Fibroblast of skin of right biceps (primary cell): Measurements from ENCODE around the gene LRRC32.
A peak's percentile ranks its signal among the peaks of the same experiment; 100 is the strongest.
"Not testable (repeated sequence)": the region's sequence is repeated elsewhere in the genome, so short reads cannot be mapped to it uniquely, and the experiment has no call there.

Source experiments
- DNase-seq: peaks from one replicate; pipeline ENCODE4 v3.0.0-alpha.2; 2013

The LRRC32 gene

GRCh38 chr11:76626266-76626665 is 44.3 kb downstream of the LRRC32 start:
- no peak for DNase-seq

DNA sequence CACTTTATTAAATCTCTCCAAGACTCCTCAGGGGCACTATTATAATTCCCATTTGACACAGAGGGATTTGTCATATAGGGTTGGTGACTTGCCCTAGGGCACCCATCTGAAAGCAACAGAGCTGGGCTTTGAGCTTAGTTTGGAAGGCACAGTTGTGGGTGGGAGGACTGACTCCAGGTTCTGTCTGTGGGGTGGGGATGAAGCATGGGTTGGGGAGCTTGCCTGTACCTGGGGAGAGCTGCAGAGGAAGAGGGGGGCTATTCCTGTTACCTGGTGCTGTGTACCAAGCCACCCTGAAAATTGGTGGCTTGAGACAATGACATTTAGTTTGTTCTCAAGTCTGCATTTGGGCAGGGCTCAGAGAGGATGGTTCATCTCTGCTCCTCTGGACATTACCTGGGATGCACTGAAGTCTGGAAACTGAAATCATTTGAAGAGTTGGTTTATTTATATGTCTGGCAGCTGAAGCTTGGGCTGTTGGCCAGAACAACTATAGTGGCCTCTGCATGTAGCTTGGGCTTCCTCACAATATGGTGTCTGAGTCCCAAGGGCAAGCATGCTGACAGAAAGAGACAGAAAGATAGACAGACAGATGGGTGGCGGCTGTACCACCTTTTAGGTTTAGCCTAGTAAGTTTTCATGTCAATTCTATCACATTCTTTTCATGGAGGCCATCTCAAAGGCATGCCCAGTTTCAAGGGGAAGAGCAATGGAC is 44.9 kb downstream of the LRRC32 start:
- no peak for DNase-seq

DNA sequence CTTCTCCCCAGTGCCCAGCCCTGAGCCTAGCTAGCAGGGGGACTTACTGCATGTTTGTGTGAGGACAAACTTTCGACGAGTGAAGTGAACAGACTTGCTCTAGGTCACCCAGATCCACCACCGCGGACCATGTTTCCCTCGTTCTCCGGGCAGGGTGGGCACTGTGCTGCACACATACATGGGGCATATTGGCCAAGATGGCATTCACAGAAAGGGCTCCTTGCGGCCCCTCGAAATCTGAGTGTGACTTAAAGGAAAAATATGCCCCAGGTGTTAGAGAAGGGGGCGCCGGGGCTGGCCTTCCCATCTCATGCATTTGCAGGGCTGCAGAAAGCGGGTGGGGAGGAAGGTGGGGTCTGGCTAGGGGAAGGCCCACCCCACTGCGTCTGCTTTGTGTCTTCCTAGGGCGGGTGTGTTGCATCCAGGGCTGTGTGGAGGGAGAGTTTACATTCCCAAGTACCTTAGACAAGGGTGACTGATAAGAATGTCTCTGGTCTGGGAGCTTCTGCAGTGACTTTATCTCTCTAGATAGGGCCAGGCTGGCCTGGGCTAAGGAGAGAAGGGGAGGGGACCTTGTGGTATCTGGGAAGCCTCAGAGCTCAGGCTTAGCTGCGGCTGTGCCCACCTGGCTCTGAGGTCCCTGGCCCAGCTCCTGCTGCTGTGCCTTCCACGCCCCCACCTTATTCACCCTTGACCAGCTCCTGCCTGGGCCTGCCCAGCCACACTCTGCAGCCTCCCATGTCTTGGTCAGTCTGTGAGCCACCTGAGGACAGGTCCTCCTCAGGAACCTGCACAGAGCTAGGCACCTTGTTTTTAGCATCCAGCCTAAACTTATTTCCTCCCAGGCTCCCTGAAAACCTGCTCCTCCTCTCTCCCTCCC is 45.8 kb downstream of the LRRC32 start:
- DNase-seq = no peak

DNA sequence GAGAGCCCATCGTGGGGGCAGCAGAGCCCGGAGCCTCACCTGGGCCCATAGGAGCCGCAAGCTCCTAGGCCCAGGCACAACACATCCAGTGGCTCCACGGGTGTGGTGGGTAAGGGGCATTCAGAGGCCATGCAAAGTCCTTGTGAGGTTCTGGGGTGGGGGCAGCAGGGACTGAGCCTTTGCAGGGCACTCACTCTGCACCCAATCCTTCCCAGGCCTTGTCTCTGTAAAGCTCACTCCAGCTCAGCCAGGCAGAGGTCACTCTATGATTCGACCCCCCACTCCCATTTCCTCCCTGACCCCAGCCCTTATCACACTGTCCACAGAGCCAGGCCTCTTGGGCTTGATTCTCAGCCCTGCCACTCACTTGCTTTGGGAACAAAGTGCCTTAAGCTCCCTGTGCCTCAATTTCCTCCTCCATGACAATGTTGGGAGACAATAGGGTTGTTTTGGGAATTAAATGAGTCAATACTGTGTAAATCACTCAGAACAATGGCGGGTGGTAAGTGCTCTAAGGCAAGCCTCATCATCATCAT is 46.6 kb downstream of the LRRC32 start:
- no peak for DNase-seq

DNA sequence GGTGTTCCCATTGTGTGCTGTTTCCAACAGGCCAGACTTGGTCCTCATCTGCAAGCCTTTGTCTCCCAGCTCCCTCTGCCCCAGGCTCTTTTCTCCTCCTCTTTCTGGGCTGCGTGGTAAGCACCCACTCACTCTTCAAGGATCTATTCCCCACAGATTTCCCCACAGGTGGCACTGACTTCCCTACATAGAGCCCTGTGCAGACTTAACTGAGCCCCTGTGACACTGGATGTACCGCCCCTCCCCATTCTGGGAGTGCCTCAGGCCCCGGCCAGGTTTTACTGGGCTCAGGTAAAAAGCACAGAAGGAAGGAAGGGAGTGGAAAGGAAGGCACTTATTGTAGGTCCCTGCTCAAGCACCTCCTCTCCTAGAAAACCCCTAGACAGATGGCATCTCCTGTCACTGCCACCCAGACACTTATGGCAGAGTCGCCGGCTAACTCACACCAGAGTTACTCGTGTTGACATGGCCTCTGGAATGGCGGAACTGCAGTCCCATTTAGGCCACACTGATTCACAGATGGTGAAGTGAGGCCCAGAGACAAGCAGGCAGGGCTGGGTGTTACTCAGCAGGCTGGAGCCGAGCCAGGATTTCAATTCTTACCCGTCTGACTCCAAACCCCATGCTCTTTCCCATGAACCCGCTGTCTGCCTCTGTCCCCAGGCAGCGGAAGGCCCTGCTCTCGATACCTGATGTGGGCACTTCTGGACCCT is 47.2 kb downstream of the LRRC32 start:
- peak; percentile 83 for DNase-seq

DNA sequence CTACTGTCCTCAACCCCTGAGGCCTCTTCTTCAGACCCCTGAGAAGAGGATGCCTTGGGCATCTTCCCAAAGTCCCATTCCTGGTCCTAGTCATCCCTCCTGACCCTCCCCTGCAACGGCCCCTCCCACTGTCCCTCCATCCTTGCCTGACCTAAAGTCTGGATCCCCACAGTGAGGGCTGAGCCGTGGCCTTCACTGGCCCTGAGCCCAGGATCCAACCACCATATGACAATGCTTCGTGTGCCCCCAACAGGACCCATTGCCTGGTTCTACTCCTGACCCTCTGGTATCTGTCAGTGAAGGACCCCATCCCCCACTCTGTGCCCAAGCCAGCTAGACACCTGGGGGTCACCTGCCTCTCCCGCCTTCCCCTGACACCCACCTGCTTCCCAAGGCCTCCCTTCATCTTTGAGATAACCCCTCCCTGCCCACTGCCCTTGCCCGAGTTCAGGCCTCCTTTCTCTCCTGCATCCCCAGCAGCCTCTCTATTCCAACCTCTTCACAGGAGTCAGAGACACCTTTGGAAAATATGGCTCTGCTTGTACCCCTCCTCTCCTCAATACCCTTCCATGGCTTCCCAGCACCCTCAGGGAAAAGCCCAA is 48.0 kb downstream of the LRRC32 start:
- no peak for DNase-seq

GRCh38 chr11:76621868-76622267 is 48.7 kb downstream of the LRRC32 start:
- peak; percentile 59 for DNase-seq

GRCh38 chr11:76621466-76621865 is 49.1 kb downstream of the LRRC32 start:
- DNase-seq = no peak

DNA sequence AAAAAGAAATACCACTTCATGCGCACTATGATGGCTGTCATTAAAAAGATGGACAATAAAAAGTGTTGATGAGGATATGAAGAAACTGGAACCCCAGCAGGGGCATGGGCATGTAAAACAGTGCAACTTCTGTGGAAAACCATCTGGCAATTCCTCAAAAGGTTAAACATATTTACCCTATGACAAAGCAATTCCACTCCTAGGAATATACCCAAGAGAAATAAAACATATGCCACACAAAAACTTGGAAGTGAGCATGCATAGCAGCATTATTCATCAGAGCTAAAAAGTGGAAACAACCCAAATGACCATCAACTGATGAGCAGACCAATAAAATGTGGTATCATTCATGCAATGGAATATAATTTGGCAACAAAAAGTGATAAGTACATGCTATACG is 50.1 kb downstream of the LRRC32 start:
- peak; percentile 94 for DNase-seq

DNA sequence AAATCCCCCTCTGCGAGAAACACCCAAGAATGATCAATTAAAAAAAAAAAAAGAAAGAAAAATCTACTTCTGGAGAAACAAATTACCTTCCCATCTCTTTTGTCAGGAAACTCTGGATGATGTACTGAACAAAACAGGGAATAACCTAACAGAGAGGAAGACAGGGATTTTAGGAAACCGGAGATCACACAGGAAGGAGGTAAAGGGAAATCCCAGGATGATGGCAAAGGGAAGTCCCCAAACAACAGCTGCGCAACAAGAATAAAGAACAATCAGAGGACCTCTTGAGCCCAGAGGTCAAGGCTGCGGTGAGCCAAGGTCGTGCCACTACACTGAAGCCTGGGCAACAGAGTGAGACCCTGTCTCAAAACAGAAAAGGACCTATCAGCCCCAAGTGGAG is 50.7 kb downstream of the LRRC32 start:
- DNase-seq = not testable (repeated sequence)

GRCh38 chr11:76617553-76618265 is 52.8 kb downstream of the LRRC32 start:
- peak; percentile 92 for DNase-seq

GRCh38 chr11:76616676-76617552 is 53.6 kb downstream of the LRRC32 start:
- DNase-seq = no peak

DNA sequence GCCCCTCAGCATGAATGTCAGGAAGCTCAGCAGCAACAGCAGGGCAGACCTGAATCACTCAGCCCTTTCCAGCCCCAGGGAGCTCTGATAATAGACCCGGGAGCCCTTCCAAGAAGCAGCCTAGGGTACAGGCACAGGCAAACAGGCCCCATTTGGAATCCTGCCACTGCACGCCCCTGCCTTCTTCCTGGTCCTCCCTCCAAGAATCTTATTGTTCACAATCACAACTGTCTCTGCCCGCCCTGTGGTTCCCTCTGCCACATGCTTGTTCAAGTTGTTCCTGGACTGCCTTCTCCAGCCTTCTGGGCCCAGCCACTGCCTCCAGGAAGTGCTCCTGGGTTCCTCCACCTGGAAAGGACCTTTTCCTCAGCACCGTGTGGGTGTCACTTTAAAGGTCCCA is 54.6 kb downstream of the LRRC32 start:
- DNase-seq = peak; percentile 85

DNA sequence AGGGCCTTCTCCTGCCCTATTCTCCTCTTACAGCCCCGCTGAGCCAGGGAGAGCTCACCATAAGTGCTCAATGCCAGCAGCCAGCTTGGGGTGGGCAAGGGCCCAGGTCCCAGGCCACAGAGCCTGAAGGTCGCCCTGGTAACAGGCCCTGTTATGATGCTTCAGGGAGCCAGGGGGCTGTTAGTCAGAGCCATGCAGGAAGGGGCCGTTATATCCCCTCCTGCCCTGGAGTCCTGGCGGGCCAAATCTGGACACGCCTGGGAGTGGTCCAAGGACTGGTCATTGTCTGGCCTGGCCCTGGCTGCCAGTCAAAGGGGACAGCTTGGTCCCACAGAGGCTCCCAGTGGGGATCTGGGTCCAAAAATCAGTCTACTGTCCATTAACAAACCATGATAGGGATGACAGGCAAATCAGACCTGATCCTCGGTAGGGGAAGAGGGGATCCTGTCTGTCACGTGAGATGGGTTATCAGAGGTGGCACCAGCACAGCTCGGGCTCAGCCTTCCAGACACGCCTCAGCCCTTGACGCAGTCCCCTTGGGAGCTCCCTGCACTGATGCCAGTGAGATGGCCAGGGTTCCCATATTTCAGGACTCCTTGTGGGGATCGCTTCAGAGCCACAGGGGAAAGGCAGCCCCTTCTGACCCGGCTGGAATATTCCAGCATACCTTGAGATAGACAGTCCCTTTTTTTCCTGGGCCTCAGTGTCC is 55.9 kb downstream of the LRRC32 start:
- peak; percentile 10 for DNase-seq

- no peak for DNase-seq
Observed at GRCh38 chr11:76613901-76614300, 56.6 kb downstream of the LRRC32 start.

DNA sequence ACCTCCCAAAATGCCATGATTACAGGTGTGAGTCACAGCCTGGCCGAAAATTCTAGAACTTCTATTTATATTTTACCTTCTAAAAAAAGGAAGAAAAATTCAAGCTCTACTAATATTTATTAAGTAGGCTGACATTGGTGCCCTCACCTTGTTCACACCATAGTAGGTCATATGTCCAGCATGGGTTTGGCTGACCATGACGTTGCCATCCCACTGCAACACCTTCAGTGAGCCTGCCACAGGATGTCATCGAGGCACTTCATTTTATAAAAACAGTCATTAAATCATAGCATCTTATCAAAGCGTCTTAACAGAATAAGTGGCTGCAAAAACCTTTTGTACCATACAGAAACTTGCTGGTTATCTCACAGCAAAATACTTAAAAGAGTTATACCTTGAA is 58.3 kb downstream of the LRRC32 start:
- no peak for DNase-seq

- DNase-seq = no peak
Observed at GRCh38 chr11:76610871-76611475, 59.6 kb downstream of the LRRC32 start.

GRCh38 chr11:76610371-76610770 is 60.2 kb downstream of the LRRC32 start:
- no peak for DNase-seq

- DNase-seq = peak; percentile 12
Observed at GRCh38 chr11:76609736-76610370, 60.7 kb downstream of the LRRC32 start.
